ENCODE results near the gene RXRA.

GRCh38 chr9:134477342-134477925 is 151.2 kb downstream of the RXRA start:
- TF ChIP-seq EP300 (IDR thresholded peaks at IDR 0.05; ENCODE audit: low read depth) (no peak), POLR2AphosphoS5 (IDR thresholded peaks at IDR 0.05) (no peak), CTCF (IDR thresholded peaks at IDR 0.05) (no peak)

Measured in transverse colon (tissue), 4 donors.